ENCODE data around the gene DDR1.

- no peak for TF ChIP-seq CTCF (IDR thresholded peaks at IDR 0.05; ENCODE audit: poor library complexity, severe bottlenecking)
- TF ChIP-seq POLR2AphosphoS5 (IDR thresholded peaks at IDR 0.05), result no peak
- no peak for TF ChIP-seq EZH2 (IDR thresholded peaks at IDR 0.05; ENCODE audit: borderline replicate concordance, insufficient read depth, low read length, poor library complexity, severe bottlenecking)
- no peak for TF ChIP-seq EP300 (conservative IDR thresholded peaks at IDR 0.05; ENCODE audit: poor library complexity, severe bottlenecking)
- no peak for TF ChIP-seq MXI1 (conservative IDR thresholded peaks at IDR 0.05; ENCODE audit: poor library complexity, severe bottlenecking)
- no peak for TF ChIP-seq TAF1 (IDR thresholded peaks at IDR 0.05; ENCODE audit: low read depth)
- TF ChIP-seq REST (IDR thresholded peaks at IDR 0.05; ENCODE audit: borderline replicate concordance), result no peak
- no peak for TF ChIP-seq SMC3 (conservative IDR thresholded peaks at IDR 0.05; ENCODE audit: poor library complexity)
These were observed 10.6 kb downstream of the DDR1 start for GRCh38 chr6:30894935-30895334.
